GM23248 (cell line): ENCODE results near the gene ERC1.

ENCODE experiments used
- EZH2 ChIP-seq: fragments of 200-600 bp; sonication (generic); IDR thresholded peaks from 2 replicates; pipeline ENCODE4 v1.6.1; 2018; ENCODE audit warnings: antibody characterized with exemption, mild to moderate bottlenecking; ENCODE audit not compliant: insufficient read depth, poor library complexity, severe bottlenecking
- EZH2phosphoT487 ChIP-seq: fragments of 200-600 bp; sonication (generic); IDR thresholded peaks from 2 replicates; pipeline ENCODE4 v1.6.1; 2018; ENCODE audit warnings: antibody characterized with exemption, moderate library complexity, mild to moderate bottlenecking, low read depth; ENCODE audit not compliant: insufficient read depth

DNA sequence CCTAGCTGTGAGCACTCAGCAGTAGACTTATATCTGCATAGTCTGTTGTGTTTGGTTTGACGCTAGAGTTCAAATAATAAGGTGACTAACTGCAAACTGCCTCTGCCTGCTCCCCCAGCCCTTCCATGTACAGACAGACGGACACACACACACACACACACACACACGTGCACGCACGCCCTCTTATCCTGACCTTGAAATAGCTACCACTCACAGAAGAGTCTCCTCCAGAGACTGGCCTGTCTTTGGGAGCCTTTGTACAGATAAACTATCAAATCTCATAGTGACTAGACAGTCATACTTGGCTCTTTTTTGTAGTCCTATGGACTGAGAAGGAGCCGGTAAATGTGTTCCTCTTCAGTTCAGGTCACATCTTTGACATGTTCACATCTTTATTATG lies 445.0 kb downstream of the ERC1 start:
- TF ChIP-seq EZH2 (no peak), EZH2phosphoT487 (no peak)
